Activated T-cell treated with anti-CD3 and anti-CD28 coated beads, Interleukin-2, amount 50 U/mL, for 24 hours (primary cell): ENCODE data around the gene BARHL1.

ENCODE experiments used
- DNase-seq: peaks from one replicate; pipeline ENCODE4 v3.0.0-alpha.2; 2020
- H3K27ac Mint-ChIP-seq: 2 replicates; pipeline ENCODE4 v1.8.0; 2020; ENCODE audit warnings: mild to moderate bottlenecking, mixed read lengths
- H3K27me3 Mint-ChIP-seq: 2 replicates; pipeline ENCODE4 v1.8.0; 2020; ENCODE audit warnings: mixed read lengths
- H3K36me3 Mint-ChIP-seq: 2 replicates; pipeline ENCODE4 v1.8.0; 2020; ENCODE audit warnings: low read depth, mixed read lengths
- H3K4me1 Mint-ChIP-seq: 2 replicates; pipeline ENCODE4 v1.8.0; 2020; ENCODE audit warnings: low read depth, mixed read lengths
- H3K4me3 Mint-ChIP-seq: 2 replicates; pipeline ENCODE4 v1.8.0; 2020; ENCODE audit warnings: mild to moderate bottlenecking, moderate library complexity, mixed read lengths
- H3K9me3 Mint-ChIP-seq: 2 replicates; pipeline ENCODE4 v1.8.0; 2020; ENCODE audit warnings: mixed read lengths

BARHL1 gene

DNA sequence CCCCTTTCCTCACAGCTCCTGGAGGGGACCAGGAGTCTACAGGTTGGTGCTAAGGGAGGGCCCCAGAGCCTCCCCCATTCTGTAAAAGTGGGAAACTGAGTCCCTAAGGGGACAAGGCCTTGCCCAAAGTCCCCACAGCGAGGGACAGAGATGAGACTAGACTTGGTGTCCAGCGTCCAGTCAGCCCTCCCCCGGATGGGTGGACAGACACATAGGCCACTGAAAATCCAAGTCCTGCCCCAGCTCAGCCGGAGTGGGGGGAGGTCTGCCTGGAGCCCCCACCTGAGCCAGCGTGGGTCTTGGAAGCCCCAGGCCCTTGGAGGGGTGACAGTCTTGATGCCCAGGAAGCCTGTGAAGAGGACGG, 5.2 kb downstream of the BARHL1 start:
- Mint-ChIP-seq H3K27ac (no peak overlapping the region), H3K4me3 (no peak overlapping the region), H3K36me3 (peaks cover 2% of the 10 kb centered on the region), H3K27me3 (peaks cover 88% of the 10 kb centered on the region), H3K9me3 (no peaks in the 10 kb centered on the region), H3K4me1 (peaks cover 9% of the 10 kb centered on the region)
- DNase-seq = no peak

DNA sequence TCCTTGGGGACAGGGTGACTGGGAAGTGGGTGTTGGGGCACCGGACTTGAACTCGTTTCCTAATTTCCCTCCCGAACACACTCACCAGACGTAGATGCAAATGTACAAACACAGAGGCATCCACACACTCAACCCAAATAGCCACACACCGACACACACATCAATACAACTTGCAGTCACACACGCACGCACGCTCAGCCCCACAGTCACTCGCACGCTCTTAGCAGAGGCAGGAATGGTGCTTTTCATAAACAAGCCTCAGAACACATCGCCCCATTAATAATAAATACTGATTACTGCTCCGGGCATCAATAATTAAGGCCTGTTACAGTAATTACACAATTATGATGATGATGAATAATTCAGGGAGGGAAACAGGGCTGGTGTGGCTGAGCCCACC, 5.7 kb downstream of the BARHL1 start:
- Mint-ChIP-seq H3K27ac (no peak overlapping the region), H3K4me1 (peaks cover 9% of the 10 kb centered on the region)
- DNase-seq = no peak

DNA sequence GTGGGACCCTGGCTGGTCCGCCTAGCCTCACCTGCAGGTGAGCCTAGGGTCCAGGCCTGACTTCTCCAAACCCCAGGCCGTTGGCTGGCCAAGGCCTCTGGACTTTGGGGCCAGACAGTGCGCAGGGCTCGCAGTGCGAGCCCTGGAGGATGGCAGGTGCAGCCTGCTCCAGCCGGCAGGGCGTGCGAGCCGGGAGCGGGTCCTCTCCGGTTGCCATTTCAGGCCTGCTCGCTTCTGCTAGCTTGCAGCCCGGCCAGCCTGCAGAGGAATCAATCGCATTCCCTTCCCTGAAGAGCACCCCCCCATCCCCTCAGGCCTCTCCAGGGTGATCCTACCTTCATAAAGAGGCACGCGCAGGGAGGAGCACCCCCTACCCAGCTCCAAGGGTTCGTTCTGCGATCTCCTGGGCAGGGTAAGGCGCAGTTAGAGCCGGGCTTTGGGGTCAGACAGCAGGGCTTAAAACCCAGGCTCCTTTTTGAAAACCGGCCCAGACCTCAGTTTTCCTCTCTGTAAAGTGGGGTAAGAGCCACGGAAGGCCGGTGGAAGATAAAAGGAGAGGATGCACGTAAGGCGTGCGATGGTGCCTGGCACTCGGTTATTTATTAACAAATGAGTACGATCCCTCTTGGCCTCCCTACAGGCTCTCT, 6.2 kb downstream of the BARHL1 start:
- peaks cover 81% of the 10 kb centered on the region for H3K27me3 Mint-ChIP-seq
- H3K27ac Mint-ChIP-seq = no peak overlapping the region
- peaks cover 9% of the 10 kb centered on the region for H3K4me1 Mint-ChIP-seq
- no peak for DNase-seq
- H3K36me3 Mint-ChIP-seq = peaks cover 10% of the 10 kb centered on the region
- H3K9me3 Mint-ChIP-seq = no peaks in the 10 kb centered on the region
- no peak overlapping the region for H3K4me3 Mint-ChIP-seq

More for the DNA sequence above, 5.7 kb downstream of the BARHL1 start:
- Mint-ChIP-seq H3K9me3 (no peaks in the 10 kb centered on the region), H3K4me3 (no peak overlapping the region), H3K36me3 (peaks cover 5% of the 10 kb centered on the region), H3K27me3 (peaks cover 84% of the 10 kb centered on the region)

DNA sequence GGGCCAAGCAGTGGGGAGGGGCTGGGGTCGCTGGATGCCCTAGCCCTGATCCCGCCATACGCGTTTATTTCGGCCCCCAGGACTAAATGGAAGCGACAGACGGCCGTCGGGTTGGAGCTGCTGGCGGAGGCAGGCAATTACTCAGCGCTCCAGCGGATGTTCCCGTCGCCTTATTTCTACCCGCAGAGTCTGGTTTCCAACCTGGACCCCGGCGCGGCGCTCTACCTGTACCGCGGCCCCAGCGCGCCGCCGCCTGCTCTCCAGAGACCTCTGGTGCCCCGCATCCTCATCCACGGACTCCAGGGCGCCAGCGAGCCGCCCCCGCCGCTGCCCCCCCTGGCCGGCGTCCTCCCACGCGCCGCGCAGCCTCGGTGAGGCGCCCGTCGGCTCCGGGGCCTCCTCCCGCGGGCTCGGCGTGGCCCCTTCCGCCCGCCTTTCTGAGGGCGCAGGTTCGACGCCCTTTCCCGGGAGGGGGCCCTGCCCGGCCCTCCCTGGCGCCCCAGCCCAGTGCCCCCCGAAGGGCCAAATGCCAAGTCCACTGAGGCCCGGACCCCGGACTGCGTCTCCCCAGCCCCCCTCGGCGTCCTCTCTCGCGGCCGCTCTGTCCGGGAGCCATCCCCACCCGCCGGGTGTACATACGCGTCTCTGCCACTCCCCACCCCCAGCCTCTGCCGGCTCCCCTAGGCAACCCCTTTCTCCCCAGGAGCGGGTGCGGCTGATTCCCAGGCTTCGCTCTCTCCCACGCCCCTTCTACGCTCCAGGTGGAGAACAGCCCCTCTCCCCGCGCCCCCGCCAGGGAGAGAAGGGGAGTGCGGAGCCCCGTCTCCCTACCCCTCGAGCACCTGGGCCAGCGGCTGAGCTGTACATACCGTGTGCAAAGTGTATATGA, 7.0 kb downstream of the BARHL1 start:
- peaks cover 74% of the 10 kb centered on the region for H3K27me3 Mint-ChIP-seq
- peak; percentile 36 for DNase-seq

DNA sequence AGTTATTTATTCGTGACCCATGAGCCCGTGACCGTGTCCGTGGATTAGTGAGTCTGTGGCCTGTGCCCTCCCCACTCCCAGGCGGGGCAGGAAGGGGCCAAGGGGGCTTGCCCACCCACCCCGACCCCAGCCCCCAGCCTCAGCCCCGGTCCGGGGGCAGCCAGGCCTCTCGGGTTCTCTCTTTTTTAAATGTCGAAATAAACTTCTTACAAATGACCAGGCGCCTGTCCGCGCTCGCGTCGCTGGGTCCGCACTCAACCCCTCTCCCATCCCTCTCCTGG, 7.6 kb downstream of the BARHL1 start:
- Mint-ChIP-seq H3K27ac (peak overlapping the region; percentile 29), H3K4me1 (peaks cover 9% of the 10 kb centered on the region), H3K27me3 (peaks cover 69% of the 10 kb centered on the region), H3K9me3 (no peaks in the 10 kb centered on the region), H3K4me3 (no peak overlapping the region), H3K36me3 (peaks cover 23% of the 10 kb centered on the region)
- DNase-seq = no peak

More for the DNA sequence above, 7.0 kb downstream of the BARHL1 start:
- H3K36me3 Mint-ChIP-seq = peaks cover 17% of the 10 kb centered on the region
- H3K27ac Mint-ChIP-seq = peak overlapping the region; percentile 11
- H3K9me3 Mint-ChIP-seq = no peaks in the 10 kb centered on the region
- peaks cover 9% of the 10 kb centered on the region for H3K4me1 Mint-ChIP-seq
- no peak overlapping the region for H3K4me3 Mint-ChIP-seq

DNA sequence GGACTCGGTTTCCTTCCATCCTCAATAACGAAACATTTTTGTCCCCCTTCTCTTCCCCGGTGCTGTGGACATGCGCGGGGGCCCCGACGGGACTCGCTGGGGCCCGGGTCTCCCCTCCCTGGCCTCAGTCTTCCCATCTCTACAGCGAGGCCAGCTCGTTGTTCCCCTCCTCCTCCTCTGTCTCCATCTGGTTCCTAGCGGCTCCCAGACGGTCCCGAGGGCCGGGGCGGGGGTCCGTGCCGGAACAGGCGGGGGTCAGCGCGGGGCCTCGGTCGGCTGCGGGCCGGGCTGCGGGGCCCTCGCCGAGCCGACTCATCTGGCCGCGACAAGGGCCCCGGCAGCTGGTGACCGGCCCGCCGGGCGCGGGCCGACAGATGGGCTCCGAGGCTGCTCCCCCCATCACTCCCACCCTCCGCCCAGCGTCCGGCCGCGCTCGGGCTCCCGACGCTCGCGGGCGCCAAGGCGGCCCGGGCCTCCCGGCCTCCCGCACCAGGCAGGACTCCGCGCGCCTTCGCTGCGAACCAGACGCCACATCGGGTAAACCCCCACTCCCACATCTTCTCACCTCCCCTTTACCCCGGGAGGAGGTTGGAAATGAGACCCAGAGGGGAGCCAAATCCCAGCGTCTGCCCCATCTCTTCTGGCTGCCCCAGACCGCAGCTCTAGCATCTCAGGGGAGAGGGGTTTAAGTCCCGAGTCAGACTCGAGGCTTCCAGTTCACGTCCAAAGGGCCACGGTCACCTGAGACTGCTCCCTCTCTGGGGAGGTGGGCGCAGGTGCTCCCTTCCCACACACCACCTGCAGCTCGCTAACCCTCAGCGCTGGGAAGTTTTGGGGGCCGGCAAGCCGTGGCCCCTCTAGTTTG, 8.1 kb downstream of the BARHL1 start:
- H3K4me3 Mint-ChIP-seq = no peak overlapping the region
- no peaks in the 10 kb centered on the region for H3K9me3 Mint-ChIP-seq
- H3K27ac Mint-ChIP-seq = peak overlapping the region; percentile 29
- H3K4me1 Mint-ChIP-seq = peaks cover 9% of the 10 kb centered on the region
- peak; percentile 38 for DNase-seq
- H3K36me3 Mint-ChIP-seq = peaks cover 28% of the 10 kb centered on the region
- H3K27me3 Mint-ChIP-seq = peaks cover 64% of the 10 kb centered on the region

DNA sequence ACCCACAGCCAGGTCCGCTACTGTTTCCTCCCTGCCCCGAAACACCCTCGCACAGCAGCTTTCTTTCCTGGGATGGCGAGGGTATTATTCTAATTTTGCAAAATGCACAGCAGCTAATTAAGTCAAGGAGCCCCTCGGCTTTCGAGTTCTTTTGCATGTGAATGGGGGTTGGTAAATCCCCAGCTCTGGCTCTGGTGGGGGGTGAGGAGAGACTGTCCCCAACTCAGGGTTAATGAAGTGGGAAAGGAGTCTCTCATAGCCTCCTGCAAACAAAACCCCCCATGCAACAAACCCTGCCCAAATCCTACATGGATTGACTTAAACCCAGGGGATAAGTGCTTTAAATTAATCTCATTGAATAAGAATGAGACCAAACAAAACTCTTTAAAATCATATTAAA, 8.8 kb downstream of the BARHL1 start:
- no peak overlapping the region for H3K4me3 Mint-ChIP-seq
- H3K4me1 Mint-ChIP-seq = peaks cover 9% of the 10 kb centered on the region
- peaks cover 35% of the 10 kb centered on the region for H3K36me3 Mint-ChIP-seq
- H3K27ac Mint-ChIP-seq = no peak overlapping the region
- H3K9me3 Mint-ChIP-seq = no peaks in the 10 kb centered on the region
- peaks cover 57% of the 10 kb centered on the region for H3K27me3 Mint-ChIP-seq
- DNase-seq = no peak

DNA sequence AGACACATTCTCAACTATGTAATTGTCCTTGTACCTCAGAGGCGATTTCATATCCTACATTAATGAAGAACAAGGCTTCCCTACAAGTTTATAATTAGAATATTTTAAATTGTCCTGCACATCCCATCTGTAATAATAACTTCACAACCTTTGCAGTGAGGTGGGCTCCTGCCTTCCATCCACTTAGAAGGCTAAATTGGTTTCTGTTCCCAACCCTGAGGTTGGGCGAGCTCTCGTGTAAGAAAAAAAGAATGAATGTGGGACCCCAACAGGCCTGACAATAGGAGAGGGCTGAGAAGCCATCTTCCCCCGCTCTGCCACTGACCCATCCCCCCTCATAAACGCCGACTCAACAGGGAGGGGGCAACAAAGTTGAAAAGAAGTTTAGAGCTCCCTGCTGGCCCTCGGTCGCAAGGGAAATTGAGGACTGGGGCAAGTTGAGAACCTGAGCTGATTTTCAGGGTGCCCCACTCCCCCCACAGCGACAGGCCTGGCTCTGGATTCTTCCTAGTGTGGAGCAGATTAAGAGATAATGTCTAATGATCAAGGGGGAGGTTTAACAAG, 9.4 kb downstream of the BARHL1 start:
- no peaks in the 10 kb centered on the region for H3K9me3 Mint-ChIP-seq
- DNase-seq = no peak
- H3K4me3 Mint-ChIP-seq = no peak overlapping the region
- no peak overlapping the region for H3K27ac Mint-ChIP-seq
- H3K27me3 Mint-ChIP-seq = peaks cover 51% of the 10 kb centered on the region
- H3K36me3 Mint-ChIP-seq = peaks cover 41% of the 10 kb centered on the region
- H3K4me1 Mint-ChIP-seq = peaks cover 9% of the 10 kb centered on the region

DNA sequence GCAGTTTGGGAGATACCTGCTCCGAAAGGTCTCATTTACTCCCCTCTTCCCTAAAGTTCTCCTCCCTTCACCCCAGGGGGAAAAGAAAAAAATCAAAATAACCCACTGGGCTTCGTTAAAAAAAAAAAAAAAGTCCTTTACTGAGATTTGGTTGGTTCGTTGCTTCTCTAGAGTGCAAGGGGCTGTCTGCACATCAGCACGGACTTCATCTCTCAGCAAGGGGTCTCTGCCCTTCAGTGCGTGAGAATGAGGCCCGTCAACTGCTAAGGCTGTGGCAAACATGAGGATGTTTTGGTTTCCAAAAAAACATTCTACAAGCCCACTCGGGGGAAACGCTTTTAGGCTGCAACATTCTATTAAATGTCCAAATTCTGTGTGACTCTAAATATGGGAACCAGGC, 10.0 kb downstream of the BARHL1 start:
- no peak for DNase-seq
- Mint-ChIP-seq H3K4me3 (no peak overlapping the region), H3K27ac (no peak overlapping the region), H3K27me3 (peaks cover 48% of the 10 kb centered on the region), H3K36me3 (peaks cover 47% of the 10 kb centered on the region), H3K9me3 (no peaks in the 10 kb centered on the region), H3K4me1 (peaks cover 9% of the 10 kb centered on the region)

DNA sequence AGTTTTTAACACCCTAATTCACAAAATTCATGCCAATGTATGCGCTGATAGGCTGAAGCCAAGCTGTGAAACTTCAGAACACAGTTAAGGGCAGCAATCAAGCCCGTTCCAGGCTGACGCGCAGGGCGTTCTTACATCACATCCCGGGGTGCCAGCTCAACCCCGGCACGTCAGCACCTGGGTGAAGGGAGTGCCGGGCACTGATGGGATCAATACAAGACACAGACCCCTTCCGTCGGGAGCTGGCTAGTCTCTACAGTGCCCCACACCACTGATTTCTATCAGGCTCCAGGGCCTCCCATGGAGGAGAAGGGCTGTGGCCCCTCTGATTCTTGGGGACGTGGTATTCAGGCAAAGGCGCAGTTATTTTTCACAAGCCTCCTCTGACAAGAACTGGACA, 12.0 kb downstream of the BARHL1 start:
- H3K4me1 Mint-ChIP-seq = peaks cover 7% of the 10 kb centered on the region
- DNase-seq = no peak
- no peak overlapping the region for H3K27ac Mint-ChIP-seq
- H3K36me3 Mint-ChIP-seq = peaks cover 67% of the 10 kb centered on the region
- H3K9me3 Mint-ChIP-seq = no peaks in the 10 kb centered on the region
- H3K4me3 Mint-ChIP-seq = no peak overlapping the region
- peaks cover 30% of the 10 kb centered on the region for H3K27me3 Mint-ChIP-seq

DNA sequence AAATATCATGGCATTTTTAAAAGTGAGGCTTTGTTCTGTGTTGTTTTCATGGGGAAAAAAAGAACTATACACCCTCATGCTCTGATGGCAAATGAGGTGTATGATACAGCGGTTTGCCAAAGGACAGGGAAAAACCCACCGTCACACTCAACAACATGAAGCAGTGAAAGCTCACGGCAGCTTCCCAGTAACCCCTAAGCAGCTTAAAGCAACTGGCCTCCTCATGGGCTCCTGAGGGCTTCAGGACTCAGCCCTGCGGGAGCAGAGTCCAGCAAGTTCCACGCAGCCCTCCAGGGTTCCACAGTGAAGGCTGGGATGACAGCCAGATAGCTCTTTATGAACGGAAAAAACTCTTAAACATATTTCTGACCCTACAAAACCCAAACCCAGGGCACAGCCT, 12.9 kb downstream of the BARHL1 start:
- peaks cover 76% of the 10 kb centered on the region for H3K36me3 Mint-ChIP-seq

DNA sequence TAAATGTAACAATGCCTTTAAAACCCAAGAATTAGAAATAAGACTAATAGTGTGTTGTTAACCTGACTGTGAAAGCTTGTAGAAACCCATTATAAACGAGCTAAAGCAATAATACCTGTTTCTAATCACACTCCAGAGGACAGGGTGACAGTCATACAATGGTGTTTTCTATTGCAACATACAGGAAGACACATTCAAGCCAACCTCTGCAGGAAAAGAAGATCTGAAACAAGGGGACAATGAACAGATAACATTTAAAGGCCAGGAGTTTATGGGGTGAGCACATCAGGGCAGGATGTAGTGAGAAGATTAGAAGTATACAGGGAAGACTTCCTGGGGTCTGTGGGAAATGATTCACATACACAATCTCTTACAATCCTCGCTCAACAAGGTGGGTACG, 13.8 kb downstream of the BARHL1 start:
- DNase-seq = no peak
- no peak overlapping the region for H3K4me3 Mint-ChIP-seq
- H3K9me3 Mint-ChIP-seq = no peaks in the 10 kb centered on the region
- H3K4me1 Mint-ChIP-seq = peaks cover 3% of the 10 kb centered on the region
- peaks cover 16% of the 10 kb centered on the region for H3K27me3 Mint-ChIP-seq
- no peak overlapping the region for H3K27ac Mint-ChIP-seq
- peaks cover 85% of the 10 kb centered on the region for H3K36me3 Mint-ChIP-seq

More for the DNA sequence above, 12.9 kb downstream of the BARHL1 start:
- Mint-ChIP-seq H3K4me3 (no peak overlapping the region), H3K9me3 (no peaks in the 10 kb centered on the region), H3K27ac (no peak overlapping the region), H3K4me1 (peaks cover 7% of the 10 kb centered on the region), H3K27me3 (peaks cover 22% of the 10 kb centered on the region)
- DNase-seq = no peak

DNA sequence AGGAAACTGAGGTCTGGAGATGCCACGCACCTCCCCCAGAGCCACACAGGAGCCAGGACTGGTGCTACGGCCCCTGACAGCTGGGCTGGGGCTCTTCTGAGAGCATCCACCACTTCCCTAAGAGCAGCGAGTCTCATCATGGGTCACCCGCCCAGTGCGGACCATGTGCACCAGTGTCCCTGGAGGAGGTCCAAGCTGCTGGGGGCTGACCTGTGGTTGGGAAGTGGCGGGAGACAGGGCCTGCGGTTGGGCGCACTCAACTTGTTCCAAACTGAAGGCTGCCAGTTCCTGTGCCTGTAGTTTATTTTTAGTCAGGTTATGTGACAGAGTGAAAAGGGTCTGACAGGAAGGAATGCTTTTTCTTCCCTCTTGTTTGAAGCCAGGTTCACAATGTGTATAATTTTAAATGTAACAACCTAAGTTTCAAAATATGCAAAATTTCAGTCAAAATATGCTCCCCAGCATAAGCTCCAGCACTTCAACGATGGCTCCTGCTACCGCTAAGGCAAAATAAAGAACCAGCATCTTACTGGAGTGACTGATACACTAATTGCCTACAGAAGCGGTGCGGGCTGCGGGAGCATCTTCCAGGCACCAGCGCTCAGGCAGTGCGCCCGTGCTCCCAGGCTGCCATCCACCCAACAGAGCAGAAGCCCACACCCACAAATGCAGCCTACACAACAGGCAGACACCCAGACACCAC, 14.8 kb downstream of the BARHL1 start:
- no peak for DNase-seq
- Mint-ChIP-seq H3K36me3 (peaks cover 95% of the 10 kb centered on the region), H3K27ac (no peak overlapping the region), H3K4me1 (no peaks in the 10 kb centered on the region), H3K4me3 (no peak overlapping the region), H3K9me3 (no peaks in the 10 kb centered on the region), H3K27me3 (peaks cover 6% of the 10 kb centered on the region)
